Activated CD8-positive, alpha-beta T cell treated with anti-CD3 and anti-CD28 coated beads for 36 hours (primary cell): ENCODE results near the gene SERPINA12. TPM values are rescaled to one million over a fixed set of nuclear protein-coding genes. Genes with fewer than 3 reads are reported as not detected.

ENCODE experiments used
- ATAC-seq: fragments of 200-7000 bp; cut with Tn5 transposase; one replicate; pipeline ENCODE4 v1.10.0; 2021; ENCODE audit warnings: mild to moderate bottlenecking, moderate library complexity
- CTCF ChIA-PET: fragments of 350-600 bp; sonication (Branson Sonifier 250); formaldehyde crosslinking; loops from one replicate; lab custom pipeline; 2021; ENCODE audit warnings: antibody characterized with exemption; lab: Charles Lee
- POLR2A ChIA-PET: fragments of 350-600 bp; sonication (Branson Sonifier 250); formaldehyde crosslinking; loops from one replicate; lab custom pipeline; 2021; ENCODE audit warnings: antibody characterized with exemption; lab: Charles Lee
- DNase-seq: peaks from one replicate; pipeline ENCODE4 v3.0.0-alpha.2; 2020
- H3K27ac Mint-ChIP-seq: one replicate; pipeline ENCODE4 v1.8.0; 2021; ENCODE audit warnings: mild to moderate bottlenecking, mixed read lengths
- H3K27me3 Mint-ChIP-seq: one replicate; pipeline ENCODE4 v1.8.0; 2021; ENCODE audit warnings: mixed read lengths
- H3K36me3 Mint-ChIP-seq: one replicate; pipeline ENCODE4 v1.8.0; 2021; ENCODE audit warnings: low read depth, mixed read lengths
- H3K4me1 Mint-ChIP-seq: one replicate; pipeline ENCODE4 v1.8.0; 2021; ENCODE audit warnings: low read depth, mixed read lengths
- H3K4me3 Mint-ChIP-seq: one replicate; pipeline ENCODE4 v1.8.0; 2021; ENCODE audit warnings: mild to moderate bottlenecking, moderate library complexity, mixed read lengths
- H3K9me3 Mint-ChIP-seq: one replicate; pipeline ENCODE4 v1.8.0; 2021; ENCODE audit warnings: mixed read lengths
- intact Hi-C: fragments of 100-400 bp; cut with micrococcal nuclease; formaldehyde crosslinking; loops from one replicate; pipeline ENCODE4 v1.10.0; 2022
- total RNA-seq, 2 experiments: library from RNA; stranded (reverse); gene quantifications; one replicate each; pipeline ENCODE4 v1.2.3, GENCODE V29; 2021
- TF ChIP-seq, protein P1 (sequence below): fragments of 200-600 bp; IDR thresholded peaks from one replicate; pipeline ENCODE4 v1.8.0; 2022; ENCODE audit warnings: antibody characterized with exemption, mild to moderate bottlenecking

SERPINA12 gene
- not detected for total RNA-seq

DNA sequence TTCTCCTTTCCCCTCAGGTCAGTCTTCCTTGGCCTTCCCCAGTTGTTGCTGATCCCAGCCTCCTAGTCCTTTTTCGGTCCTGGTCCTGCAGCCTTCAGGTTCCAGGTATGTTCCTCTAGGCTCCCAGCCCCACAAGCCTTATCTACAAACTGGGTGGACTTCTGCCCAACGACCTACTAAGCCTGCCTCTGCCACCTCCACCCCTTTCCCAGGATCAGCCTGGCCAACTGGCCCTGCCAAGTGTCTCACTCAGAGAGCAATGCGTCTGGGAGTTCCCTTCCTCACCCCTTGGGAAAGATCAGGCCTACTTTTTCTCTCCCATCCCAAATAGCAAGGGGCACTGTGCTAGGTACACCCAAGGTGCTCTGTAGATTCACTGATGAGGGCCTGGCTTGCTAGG, at the start of gene SERPINA12:
Gene SERPINA12 (minus strand): TSS at position 114 of the 400 bp plus-strand sequence. CDS start 11,072 bp downstream, outside the sequence.
- TF ChIP-seq, protein P1, sequence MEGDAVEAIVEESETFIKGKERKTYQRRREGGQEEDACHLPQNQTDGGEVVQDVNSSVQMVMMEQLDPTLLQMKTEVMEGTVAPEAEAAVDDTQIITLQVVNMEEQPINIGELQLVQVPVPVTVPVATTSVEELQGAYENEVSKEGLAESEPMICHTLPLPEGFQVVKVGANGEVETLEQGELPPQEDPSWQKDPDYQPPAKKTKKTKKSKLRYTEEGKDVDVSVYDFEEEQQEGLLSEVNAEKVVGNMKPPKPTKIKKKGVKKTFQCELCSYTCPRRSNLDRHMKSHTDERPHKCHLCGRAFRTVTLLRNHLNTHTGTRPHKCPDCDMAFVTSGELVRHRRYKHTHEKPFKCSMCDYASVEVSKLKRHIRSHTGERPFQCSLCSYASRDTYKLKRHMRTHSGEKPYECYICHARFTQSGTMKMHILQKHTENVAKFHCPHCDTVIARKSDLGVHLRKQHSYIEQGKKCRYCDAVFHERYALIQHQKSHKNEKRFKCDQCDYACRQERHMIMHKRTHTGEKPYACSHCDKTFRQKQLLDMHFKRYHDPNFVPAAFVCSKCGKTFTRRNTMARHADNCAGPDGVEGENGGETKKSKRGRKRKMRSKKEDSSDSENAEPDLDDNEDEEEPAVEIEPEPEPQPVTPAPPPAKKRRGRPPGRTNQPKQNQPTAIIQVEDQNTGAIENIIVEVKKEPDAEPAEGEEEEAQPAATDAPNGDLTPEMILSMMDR = no peak
- DNase-seq = no peak
- Mint-ChIP-seq H3K27me3 (peaks cover 4% of the 10 kb centered on the region), H3K4me1 (no peaks in the 10 kb centered on the region), H3K4me3 (no peak within 1 kb of the TSS), H3K9me3 (no peaks in the 10 kb centered on the region), H3K27ac (no peak within 1 kb of the TSS), H3K36me3 (no peaks in the 10 kb centered on the region)
- ChIA-PET POLR2A (no interaction called here), CTCF (interaction anchor here (1.4 kb wide), 1 partner anchor 39 kb away, joined by 3 read pairs; no protein-coding TSS in a partner anchor)
- ATAC-seq = no peak
- intact Hi-C loops = no loop called here

GRCh38 chr14:94558842-94559241, 49.6 kb upstream of the SERPINA12 start:
- no peak overlapping the region for H3K27ac Mint-ChIP-seq
- H3K4me1 Mint-ChIP-seq = no peaks in the 10 kb centered on the region
- H3K36me3 Mint-ChIP-seq = no peaks in the 10 kb centered on the region
- DNase-seq = no peak
- ATAC-seq = no peak
- TF ChIP-seq, protein P1 = no peak
- ChIA-PET CTCF (no interaction called here), POLR2A (no interaction called here)
- intact Hi-C loops = no loop called here
- H3K4me3 Mint-ChIP-seq = no peak overlapping the region
- H3K9me3 Mint-ChIP-seq = peaks cover 6% of the 10 kb centered on the region
- peaks cover 13% of the 10 kb centered on the region for H3K27me3 Mint-ChIP-seq

DNA sequence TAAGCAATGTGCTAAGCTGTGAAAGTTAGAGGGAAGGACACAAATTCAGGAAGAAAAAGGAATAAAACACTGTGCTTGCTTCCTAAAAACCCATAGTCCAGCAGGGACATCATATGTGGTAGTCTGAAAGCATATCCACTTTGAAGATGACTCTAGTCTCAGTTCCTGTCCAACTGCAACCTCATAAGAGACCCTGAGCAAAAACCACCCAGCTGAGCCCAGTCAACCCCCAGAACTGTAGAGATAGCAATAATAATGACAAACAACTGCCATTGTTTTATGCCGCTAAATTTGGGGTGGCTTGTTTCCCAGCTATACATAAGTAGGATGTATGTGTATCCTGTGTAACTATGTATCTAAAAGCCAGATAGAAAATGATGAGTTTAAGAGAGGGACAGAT, 48.1 kb upstream of the SERPINA12 start:
- POLR2A ChIA-PET = no interaction called here
- ATAC-seq = no peak

GRCh38 chr14:94555991-94556390, 46.7 kb upstream of the SERPINA12 start:
- intact Hi-C loops = no loop called here
- TF ChIP-seq, protein P1 = no peak
- H3K36me3 Mint-ChIP-seq = no peaks in the 10 kb centered on the region
- H3K27ac Mint-ChIP-seq = no peak overlapping the region
- no peaks in the 10 kb centered on the region for H3K4me1 Mint-ChIP-seq
- peaks cover 17% of the 10 kb centered on the region for H3K27me3 Mint-ChIP-seq
- peaks cover 6% of the 10 kb centered on the region for H3K9me3 Mint-ChIP-seq
- no peak for DNase-seq
- no peak for ATAC-seq
- H3K4me3 Mint-ChIP-seq = no peak overlapping the region
- ChIA-PET CTCF (no interaction called here), POLR2A (interaction anchor here (0.6 kb wide), 1 partner anchor 1732 kb away, joined by 3 read pairs; no protein-coding TSS in a partner anchor)

More for the DNA sequence above, 48.1 kb upstream of the SERPINA12 start:
- no peaks in the 10 kb centered on the region for H3K4me1 Mint-ChIP-seq
- no peak overlapping the region for H3K27ac Mint-ChIP-seq
- peaks cover 6% of the 10 kb centered on the region for H3K9me3 Mint-ChIP-seq
- DNase-seq = no peak
- TF ChIP-seq, protein P1 = no peak
- intact Hi-C loops = no loop called here
- no peak overlapping the region for H3K4me3 Mint-ChIP-seq
- CTCF ChIA-PET = no interaction called here
- no peaks in the 10 kb centered on the region for H3K36me3 Mint-ChIP-seq
- peaks cover 16% of the 10 kb centered on the region for H3K27me3 Mint-ChIP-seq

DNA sequence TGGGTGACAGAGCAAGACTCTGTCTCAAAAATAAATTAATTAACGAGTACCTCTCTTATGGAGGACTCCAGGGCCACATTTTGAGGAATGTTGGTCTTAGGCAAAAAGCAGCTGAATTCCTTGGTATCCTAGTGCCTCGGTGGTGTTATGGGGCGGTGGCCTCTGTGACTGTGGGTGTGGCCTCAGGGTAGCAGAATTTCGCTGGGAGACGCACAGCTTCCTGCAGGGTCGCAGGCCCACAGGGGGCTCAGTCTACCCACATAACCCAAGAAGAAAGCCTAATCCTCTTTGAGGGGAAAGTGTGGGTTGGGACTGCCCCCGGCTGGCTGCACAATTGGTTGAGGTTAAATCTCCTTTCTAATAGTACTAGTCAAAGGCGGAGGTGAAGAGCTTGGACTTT, 40.8 kb upstream of the SERPINA12 start:
- no peaks in the 10 kb centered on the region for H3K9me3 Mint-ChIP-seq
- TF ChIP-seq, protein P1 = no peak
- no peak overlapping the region for H3K27ac Mint-ChIP-seq
- no peak overlapping the region for H3K4me3 Mint-ChIP-seq
- no peaks in the 10 kb centered on the region for H3K4me1 Mint-ChIP-seq
- ATAC-seq (no peak), DNase-seq (no peak)
- H3K36me3 Mint-ChIP-seq = no peaks in the 10 kb centered on the region
- intact Hi-C loops = no loop called here
- peaks cover 23% of the 10 kb centered on the region for H3K27me3 Mint-ChIP-seq
- ChIA-PET CTCF (no interaction called here), POLR2A (no interaction called here)
